AG10803 (cell line): Measurements from ENCODE around the gene MEMO1.

Source experiments
- DNase-seq: peaks from one replicate; pipeline ENCODE4 v3.0.0; 2010; ENCODE audit warnings: low read depth
- H3K4me3 ChIP-seq: 2 replicates; pipeline ENCODE4 v1.5.1; 2011; ENCODE audit warnings: mild to moderate bottlenecking, low read length, control low read depth
- CTCF ChIP-seq: conservative IDR thresholded peaks from 2 replicates; pipeline ENCODE4 v1.5.1; 2011; ENCODE audit warnings: mild to moderate bottlenecking, low read length, control low read depth, inconsistent platforms

The MEMO1 gene

DNA sequence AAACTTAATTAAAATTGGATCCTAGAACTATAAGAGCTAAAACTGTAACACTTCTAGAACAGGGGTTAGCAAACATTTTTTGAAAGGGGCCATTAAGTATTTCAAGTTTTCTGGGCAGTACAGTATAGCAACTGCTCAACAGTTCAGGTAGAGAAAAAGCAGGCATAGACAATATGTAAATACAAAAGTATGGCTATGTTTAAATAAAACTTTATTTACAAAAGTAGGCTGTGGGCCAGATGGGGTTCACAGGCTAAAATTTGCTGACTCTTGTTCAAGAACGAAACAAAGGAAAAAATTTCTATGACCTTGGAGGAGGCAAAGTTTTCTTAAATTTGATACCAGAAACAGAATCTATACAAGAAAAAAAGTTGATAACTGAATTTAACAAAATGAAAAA is 114.5 kb downstream of the MEMO1 start:
- no peak overlapping the region for H3K4me3 ChIP-seq
- TF ChIP-seq CTCF: no peak
- no peak for DNase-seq

GRCh38 chr2:31894656-31895055 is 116.2 kb downstream of the MEMO1 start:
- H3K4me3 ChIP-seq: no peak overlapping the region
- no peak for TF ChIP-seq CTCF
- no peak for DNase-seq

DNA sequence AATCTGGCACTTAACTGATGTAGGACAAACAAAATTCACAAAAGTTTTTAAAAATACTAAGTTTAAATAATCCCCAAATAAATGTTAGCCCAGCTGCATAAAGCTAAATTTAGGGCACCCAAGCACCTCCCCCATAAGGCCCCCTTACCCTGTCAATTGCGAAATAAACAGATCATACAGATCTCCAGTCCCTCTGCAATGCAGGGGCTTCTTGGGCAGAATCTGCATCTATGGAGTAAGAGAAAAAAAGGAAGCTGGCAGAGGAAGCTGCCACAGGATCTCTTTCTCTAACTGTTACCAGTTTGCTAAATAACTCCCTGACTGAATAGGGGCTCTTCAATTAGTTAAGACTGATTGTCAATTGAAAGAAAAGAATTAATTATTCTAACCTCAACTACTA is 117.7 kb downstream of the MEMO1 start:
- DNase-seq: no peak
- H3K4me3 ChIP-seq: no peak overlapping the region
- TF ChIP-seq CTCF: no peak

- DNase-seq: no peak
- TF ChIP-seq CTCF: no peak
- no peak overlapping the region for H3K4me3 ChIP-seq
Measured at GRCh38 chr2:31889044-31889443, 121.8 kb downstream of the MEMO1 start.

DNA sequence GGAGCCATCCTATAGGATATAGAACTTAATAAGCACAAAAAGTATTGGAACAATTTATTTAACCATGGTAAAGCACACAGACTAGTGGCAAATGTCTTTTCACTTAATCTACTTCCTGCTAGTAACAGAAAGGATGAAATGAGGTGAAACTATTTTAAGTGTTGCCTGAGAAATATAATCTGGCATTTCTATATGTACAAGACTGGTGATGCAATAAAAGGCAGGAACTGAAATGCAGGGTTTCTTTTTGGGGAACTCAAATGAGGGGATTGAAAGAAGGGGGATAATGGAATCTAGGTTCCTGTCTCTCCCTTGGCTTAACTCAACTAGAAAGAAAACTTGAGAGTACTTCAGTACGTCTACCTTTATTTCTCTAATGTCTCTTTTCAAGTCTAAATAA is 122.3 kb downstream of the MEMO1 start:
- no peak overlapping the region for H3K4me3 ChIP-seq
- no peak for TF ChIP-seq CTCF
- peak; percentile 3 for DNase-seq

GRCh38 chr2:31886700-31887099 is 124.1 kb downstream of the MEMO1 start:
- peak; percentile 25 for TF ChIP-seq CTCF
- H3K4me3 ChIP-seq: no peak overlapping the region
- no peak for DNase-seq

DNA sequence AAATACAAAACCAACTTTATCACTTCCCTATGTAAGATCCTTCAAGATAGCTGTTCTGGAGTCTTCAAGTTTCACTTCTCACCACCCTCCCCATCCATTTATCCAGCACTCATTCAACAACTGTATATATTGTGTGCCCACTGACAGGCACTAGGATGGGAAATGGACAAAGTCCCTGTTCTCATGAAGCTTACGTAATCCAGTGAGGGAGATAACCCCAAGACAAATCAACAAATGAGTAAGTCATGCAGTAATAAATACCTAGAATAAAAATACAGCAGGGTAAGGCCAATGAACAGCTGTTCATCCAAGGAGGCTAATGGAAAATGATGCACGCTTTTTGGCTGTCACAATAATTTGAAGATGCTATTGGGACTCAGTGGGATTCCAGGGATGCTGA is 133.8 kb downstream of the MEMO1 start:
- no peak for TF ChIP-seq CTCF
- H3K4me3 ChIP-seq: no peak overlapping the region
- peak; percentile 12 for DNase-seq
